Activated T-helper 1 cell treated with Interleukin-2 at 50 U/mL for 16 hours (primary cell): ENCODE results near the gene TXNDC12.
"Not testable (repeated sequence)": the region's sequence is repeated elsewhere in the genome, so short reads cannot be mapped to it uniquely, and the experiment has no call there.

Experiments used
- DNase-seq: peaks from one replicate; pipeline ENCODE4 v3.0.0-alpha.2; 2020; ENCODE audit warnings: low read depth

Gene TXNDC12

DNA sequence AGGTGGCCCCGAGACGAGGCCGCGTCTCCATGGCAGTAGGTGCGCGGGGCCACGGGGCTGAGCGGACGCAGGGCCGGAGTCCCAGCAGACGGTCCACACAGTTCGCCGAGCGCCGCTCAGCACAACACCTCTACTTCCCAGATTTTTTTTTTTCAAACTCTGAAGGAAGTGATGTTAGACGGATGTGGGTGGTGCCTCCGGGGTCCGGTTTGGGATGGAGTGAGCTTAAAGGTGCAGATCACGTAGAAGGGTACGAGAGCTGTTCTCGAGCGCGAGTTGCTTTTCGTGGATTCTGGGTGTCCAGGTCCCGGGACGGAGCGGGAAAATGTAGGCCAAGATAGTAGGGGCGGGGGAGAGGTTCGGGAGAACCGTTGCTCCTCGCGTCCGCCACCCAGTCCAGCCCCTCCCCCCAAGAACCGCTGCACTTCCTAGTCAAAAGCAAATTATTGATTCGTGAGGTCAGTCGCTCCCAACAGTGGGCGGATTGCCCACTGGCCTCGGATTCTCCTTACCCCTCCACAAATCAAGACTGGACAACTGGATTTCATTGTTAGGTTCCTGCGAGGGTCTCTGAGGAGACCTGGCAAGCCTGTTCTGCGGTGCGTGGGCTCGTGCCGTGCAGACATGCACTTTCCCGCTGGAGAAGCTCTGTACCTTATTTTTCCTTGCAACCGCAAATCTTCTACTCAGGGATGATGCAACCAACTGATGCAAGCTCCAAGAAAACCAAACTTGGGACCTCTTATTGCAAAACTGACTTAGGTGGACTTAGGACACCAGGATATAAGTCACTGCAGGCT, at the start of gene TXNDC12:
Gene TXNDC12 (minus strand): TSS at position 126 of the 800 bp plus-strand sequence. CDS start 95 bp downstream, at position 31.
- DNase-seq, result peak; percentile 42

DNA sequence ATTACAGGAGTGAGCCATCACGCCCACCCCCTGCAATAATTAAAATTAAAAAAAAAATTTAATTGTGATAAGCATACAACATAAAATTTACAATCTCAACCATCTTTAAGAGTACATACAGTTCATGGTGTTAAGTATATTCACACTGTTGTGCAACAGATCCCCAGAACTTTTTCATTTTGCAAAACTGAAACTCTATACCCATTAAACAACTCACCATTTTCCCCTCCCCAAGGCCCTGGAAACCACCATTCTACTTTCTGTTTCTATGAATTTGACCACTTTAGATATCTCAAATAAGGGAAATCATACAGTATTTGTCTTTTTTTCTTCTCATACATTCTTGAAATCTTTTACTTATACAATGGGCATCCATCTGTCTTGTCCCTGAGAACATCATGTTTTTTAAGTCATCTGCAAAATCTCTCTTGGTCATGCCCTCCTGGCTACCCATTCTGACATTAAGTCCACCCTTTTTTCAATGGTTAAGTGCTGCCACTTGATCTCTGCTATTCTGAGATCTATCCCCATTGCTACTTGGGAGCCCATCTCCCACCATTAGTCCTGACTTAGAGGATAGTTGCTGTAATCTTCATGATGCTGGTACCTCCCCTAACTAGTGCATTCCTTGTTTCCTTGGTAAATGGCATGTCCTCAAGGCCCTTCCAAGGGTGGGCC, 47.5 kb upstream of the TXNDC12 start:
- no peak for DNase-seq

DNA sequence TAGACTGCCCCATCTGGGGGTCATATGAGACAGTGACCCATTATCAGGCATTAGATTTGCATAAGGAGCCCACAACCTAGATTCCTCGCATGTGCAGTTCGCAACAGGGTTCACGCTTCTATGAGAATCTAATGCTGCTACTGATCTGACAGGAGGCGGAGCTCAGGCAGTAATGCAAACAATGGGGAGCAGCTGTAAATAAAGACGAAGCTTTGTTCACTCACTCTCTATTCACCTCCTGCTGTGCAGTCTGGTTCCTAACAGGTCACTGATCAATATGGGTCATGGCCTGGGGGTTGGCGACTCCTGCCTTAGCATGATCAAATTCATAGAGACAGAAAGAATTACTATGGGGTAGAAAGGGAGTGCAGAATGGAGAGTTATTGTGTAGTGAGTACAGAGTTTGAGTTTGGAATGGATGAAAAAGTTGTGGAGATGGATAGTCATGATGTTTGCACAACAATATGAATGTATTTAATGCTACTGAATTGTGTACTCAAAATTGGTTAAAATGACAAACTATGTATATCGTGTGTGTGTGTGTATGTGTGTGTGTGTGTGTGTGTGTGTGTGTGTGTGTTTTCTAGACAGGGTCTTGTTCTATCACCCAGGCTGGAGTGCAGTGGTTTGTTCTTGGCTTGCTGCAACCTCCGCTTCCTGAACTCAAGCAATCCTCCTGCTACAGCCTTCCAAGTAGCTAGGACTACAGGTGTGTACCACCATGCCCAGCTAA, 43.3 kb upstream of the TXNDC12 start:
- DNase-seq, result no peak

DNA sequence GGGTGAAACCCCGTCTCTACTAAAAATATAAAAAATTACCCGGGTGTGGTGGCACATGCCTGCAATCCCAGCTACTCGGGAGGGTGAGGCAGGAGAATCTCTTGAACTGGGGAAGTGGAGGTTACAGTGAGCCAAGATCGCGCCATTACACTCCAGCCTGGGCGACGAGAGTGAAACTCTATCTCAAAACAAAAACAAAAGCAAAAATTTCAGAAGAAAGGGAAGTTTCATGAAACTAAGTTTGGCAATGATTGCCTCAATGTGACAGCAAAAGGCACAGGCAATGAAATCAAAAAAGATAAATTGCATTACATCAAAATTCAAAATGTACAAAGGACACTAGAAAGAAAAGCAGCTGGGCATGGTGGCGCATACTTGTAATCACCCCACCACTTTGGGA, 41.2 kb upstream of the TXNDC12 start:
- DNase-seq, result no peak

DNA sequence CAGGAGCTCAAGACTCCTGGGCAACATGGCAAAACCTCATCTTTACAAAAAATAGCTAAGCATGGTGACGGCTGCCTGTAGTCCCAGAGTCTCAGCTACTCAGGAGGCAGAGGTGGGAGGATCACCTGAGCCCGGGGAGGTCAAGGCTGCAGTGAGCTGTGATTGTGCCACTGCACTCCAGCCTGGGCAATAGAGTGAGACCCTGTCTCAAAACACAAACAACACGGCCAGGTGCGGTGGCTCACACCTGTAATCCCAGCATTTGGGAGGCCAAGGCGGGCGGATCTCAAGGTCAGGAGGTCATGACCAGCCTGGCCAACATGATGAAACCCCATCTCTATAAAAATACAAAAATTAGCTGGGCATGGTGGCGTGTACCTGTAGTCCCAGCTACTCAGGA, 39.3 kb upstream of the TXNDC12 start:
- not testable (repeated sequence) for DNase-seq

DNA sequence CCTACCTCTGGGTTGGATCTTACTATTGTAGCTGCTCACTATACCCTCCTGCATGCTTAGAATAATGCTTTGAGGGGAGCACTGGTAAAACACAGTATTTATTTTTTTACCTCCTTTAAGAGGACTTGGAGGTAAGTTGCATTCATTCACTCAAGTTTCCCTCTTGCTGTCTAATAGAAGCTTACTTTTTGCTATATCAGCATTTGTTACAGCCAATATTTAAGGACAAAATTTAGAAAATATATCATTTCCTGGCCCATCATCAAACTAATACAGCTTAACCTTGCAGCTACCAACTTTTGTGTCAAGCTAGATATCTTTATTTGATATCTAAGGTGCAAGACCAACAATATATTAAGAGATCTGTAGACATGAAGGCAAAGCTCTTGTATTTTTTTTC, 32.9 kb upstream of the TXNDC12 start:
- DNase-seq, result not testable (repeated sequence)

DNA sequence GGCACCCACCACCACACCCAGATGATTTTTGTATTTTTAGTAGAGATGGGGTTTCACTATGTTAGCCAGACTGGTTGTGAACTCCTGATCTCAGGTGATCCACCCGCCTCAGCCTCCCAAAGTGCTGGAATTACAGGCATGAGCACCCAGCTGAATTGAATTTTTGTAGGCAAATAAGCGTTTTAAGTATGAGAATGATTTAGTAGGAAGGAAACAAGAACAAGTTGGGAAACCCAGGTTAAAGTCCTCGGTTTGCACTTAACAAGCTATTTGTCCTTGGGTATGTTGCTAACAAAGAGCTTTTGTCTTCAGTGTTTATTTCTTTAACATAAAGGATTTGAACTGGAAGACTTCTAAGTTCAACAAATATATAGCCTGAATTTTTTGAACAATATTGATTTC, 25.0 kb upstream of the TXNDC12 start:
- DNase-seq, result no peak

DNA sequence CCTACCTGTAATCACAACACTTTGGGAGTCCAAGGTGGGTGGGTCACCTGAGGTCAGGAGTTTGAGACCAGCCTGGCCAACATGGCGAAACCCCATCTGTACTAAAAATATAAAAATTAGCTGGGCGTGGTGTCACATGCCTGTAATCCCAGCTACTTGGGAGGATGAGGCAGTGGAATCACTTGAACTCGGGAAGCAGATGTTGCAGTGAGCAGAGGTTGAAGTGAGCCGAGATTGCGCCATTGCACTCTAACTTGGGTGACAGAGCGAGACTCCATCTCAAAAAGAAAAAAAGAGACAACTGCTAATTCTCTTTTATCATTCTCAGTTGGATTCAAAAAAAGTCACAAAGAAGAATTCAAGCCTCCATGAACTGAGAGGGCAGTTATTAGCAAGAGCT, 22.3 kb upstream of the TXNDC12 start:
- DNase-seq, result not testable (repeated sequence)

DNA sequence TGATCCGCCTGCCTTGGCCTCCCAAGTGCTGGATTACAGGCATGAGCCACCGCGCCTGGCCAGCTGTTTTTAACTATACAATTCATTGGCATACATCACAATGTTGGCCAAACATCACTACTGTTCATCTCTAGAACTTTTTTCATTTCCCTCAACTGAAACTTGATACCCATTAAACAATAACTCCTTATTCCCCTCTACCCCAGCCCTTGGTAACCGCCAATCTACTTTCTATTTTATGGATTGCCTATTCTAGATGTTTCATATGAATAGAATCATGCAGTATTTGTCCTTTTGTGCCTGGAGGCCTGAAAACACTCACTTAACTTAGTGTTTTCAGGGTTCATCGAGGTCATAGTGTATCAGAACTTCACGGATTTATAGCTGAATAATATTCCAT, 17.3 kb upstream of the TXNDC12 start:
- no peak for DNase-seq

DNA sequence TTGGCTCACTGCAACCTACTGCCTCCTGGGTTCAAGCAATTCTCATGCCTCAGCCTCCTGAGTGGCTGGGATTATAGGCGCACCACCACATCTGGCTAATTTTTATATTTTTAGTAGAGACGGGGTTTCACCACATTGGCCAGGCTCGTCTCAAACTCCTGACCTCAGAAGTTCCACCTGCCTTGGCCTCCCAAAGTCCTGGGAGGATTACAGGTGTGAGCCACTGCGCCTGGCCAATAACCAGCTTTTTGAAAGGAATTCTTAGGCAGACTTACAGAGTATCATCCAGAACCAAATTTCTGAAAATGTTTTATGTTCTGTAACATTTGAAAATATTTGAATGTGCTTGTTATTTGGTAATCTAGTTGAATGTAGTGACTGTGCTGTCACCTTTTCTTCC, 15.7 kb upstream of the TXNDC12 start:
- no peak for DNase-seq

DNA sequence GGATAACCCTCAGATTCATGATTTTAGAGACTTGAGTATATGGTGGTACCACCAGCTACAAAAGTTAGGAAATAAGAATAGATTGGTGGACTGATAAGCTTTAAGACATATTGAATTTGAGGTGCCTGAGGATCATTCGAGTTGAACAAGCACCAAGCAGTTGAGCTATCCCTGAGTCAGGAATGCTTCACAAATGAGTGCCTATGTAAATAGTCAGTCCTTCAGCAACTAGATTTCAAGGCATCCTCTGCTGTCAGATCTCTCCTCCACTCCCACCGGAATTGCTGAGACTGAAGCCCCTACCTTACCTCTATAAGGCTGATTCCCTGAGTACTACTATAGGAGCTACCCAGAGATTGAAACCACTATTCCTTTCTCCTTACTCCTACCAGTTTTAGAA, 8.2 kb upstream of the TXNDC12 start:
- no peak for DNase-seq

DNA sequence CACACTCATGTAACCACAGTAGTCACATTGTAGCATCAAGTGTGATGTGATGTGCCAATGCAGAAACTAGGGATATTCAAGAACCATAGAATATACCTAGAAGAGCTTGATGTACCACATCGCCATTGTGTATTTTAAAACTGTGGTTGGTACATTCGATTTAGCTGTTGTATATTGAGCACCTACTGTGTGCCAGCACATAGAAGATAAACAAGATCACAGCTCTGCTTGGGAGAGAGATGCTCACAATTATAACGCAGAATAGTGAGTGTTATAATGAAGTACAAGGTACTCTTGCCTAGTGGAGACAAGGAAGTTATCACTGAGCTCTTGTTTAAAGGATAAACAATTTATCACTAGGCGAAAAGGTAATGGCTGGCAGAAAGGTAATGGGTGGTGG, 5.8 kb upstream of the TXNDC12 start:
- no peak for DNase-seq

DNA sequence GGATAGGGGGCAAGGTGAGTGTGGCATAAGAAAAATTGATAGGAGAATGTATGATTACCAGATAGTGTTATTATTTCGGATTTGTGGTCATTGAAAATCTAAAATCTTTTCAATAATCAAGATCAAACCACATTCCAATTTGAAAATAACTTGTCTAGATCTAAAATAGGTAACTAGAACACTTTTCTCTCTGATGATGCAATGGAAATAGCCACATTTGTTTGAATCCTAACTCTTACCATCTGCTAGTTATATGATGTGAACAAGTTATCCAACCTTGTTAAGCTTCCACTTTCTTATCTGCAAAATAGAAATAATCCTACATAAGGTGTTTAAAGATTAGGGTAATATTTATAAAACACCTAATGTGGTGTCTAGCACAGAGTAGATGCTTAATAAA, 4.9 kb upstream of the TXNDC12 start:
- no peak for DNase-seq

DNA sequence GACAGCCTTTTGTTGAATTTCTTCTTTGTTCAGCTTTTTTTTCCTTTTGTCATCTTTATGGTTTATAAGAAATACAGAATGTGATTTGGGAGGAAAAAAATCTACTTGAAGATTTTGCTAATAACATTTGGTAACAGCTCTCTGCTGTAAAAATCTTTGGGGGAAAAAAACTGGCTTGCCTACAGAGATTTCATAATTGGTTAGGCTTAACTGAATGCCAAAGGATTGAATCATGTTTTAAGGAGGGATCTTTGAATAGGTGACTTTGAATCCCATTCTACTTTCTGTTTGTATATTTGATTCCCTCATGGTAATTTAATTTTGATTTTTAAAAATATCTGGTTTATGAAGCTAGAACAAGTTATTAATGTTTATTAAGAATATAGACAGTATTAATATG, 4.3 kb upstream of the TXNDC12 start:
- DNase-seq, result no peak

DNA sequence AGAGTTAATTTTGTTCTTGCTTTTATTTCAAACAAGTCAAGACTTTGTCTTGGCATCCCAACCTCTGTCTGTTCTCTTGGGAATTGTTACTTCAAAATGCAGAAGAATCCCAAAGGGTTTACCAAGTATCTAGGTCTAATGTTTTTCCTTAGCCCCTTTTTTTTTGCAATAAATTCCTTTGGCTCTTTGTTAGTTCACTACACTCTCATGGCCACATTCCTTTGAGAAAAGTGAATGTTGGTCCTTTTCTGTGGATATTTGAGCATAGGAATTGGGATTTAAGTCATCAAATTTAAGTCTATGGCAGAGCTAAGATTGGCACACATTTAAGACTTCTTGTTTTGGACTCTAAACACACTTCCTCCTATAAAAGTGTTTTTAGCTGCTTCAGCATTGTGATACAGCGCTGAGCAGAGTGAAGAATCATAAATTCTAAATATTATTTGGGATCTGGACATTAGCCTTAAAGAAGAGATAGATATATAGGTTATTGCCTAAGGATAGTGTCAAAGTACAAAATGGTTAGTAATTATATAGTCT, 3.0 kb upstream of the TXNDC12 start:
- no peak for DNase-seq

DNA sequence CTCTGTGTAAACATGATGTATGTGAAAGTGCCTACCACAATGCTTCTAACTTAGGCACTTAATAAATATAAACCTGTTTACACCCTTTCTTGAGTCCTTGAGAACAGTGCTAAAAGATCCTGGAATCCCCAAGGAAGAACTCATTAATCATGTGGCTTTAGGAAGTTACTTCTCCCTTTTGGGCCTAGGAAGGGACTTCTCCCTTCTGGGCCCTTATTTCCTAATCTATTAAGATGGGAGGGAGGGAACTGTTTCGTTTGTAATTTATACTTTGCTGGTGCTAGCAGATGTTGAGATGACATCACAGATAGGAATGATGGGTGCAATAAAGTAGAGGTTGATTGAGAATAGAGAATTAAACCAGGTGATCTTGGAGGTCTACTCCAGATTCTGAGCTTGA, 2.3 kb upstream of the TXNDC12 start:
- no peak for DNase-seq

DNA sequence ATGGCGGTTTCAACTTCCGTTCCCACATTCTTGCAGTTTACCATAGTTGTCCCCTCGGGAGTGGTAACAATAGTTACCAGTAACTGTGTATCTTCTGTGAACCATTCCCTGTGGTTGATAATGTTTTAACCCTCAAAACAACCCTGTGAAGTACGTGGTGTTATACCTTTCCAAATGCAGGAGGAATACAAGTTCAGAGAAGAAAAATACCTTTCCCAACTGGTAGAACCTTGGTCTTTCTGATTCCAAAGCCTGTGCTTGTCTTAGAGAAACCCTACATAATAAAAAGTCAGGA, 1.9 kb upstream of the TXNDC12 start:
- DNase-seq, result no peak

DNA sequence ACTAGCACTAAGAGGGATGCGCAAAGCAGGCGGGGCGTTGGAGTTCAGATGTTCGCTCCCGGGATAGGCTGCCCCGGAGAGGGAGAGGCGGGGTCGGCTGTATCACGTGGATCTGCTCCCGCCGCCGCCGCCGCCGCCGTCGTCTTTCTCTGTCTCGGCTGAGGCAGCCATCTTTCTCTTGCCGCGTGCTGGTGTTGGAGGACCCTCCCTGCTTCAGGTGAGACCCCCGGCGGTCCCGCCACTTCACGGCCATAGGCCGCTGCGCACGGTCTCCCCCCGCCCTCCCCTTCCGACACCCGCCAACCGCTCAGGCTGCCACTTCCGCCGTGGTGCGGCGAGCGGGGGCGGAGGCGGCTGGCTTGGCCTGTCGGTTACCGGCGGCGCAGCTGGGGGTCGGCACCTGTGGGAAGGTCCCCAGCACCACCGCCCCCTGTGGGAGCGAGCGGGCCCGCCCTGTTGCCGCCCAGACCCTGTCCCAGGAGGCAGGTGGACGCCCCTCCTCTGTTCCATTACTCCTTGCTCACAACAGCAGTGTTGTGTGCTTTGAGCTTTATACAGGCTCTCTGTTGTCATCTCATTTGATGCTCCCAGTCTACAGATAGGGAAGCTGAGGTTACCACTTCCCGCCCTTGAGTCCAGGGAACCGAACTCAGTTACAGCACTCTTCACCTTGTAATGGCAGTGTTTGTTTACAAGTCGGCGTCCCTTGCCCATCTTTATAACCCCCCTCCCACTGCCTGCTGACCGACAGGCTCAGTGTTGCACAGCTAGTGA, 1.4 kb upstream of the TXNDC12 start, which contains the start of gene BTF3L4:
Gene BTF3L4 (plus strand): TSS at position 133 of the 774 bp plus-strand sequence. CDS start 3,553 bp downstream, outside the sequence.
- peak; percentile 86 for DNase-seq

DNA sequence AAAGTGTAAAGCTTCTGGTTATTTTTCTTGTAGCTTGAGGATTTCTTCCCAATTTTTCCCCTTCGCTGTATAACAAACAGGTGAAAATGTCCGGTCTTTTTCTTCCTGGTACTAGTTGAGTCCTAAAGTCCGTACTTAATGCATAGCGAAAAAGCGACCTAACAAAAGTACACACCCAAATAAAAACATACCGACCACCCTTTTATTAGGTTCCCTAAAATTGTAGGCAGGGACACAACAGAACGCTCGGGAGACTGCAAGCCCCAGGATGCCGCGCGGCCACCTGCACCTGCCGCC, 823 bp upstream of the TXNDC12 start:
- no peak for DNase-seq

DNA sequence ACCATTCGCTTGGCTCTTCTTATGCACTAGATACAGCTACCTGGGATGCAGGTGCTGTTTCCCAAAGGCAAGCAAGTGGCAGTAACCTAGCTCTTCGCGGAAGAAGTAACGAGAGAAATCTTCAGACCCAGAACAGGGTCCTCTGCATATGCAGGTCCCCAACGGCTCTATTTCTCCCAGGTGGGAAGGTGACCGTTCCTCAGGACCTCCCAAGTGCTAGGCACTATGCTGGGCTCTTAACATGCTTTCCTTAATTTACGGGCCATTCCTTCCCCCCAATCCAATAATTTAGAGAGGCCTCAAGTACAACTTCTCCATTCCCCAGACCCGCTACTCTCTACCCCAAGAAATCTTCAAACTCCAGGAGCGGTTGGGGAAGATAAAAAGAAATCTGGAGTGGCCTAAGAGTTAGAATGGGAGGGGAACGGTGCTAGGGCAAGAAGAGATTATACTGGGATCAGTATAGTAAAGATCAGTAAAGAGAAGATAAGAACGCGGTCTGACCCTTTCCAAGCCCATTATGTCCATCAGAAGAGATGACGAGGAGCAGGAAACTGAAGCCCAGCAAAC, 410 bp downstream of the TXNDC12 start:
- no peak for DNase-seq

DNA sequence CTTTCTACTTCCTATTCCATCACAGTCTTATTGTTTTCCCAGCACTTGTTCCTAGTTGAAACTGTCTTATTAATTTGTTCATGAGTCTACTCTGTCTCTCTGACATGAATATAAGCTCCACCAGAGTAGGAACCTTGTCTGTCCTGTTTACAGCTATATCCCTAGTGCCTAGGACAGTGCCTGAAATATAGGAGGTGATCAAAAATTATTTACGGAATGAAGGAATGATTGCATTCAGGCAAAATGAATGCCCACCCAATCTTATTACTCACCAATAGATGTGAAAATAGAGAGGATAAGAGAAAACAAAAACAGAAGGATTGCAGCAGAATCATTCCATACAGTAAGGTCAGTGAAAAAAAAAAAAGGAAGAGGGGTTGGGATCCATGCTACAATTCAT, 1.1 kb downstream of the TXNDC12 start:
- no peak for DNase-seq

DNA sequence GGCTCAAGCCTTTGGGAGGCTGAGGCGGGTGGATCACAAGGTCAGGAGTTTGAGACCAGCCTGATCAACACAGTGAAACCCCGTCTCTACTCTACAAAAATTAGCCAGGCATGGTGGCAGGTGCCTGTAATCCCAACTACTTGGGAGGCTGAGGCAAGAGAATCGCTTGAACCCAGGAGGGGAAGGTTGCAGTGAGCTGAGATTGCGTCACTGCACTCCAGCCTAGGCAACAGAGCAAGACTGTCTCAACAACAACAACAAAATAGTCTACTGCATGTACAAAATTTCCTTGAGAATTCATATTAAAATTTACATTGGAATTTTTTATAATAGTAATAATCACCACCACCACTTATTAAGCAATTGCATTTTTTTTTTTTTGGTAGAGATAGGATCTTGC, 5.7 kb downstream of the TXNDC12 start:
- not testable (repeated sequence) for DNase-seq
